ENCODE data around the gene APBB1IP.
"Not testable (repeated sequence)": the region's sequence is repeated elsewhere in the genome, so short reads cannot be mapped to it uniquely, and the experiment has no call there.

The APBB1IP gene

GRCh38 chr10:26472492-26472778, 34.3 kb downstream of the APBB1IP start:
- no peaks in the 10 kb centered on the region for H3K36me3 ChIP-seq (ENCODE audit: control insufficient read depth, insufficient read depth, low read length)
- H3K4me2 ChIP-seq (ENCODE audit: low read length): no peak overlapping the region
- no peaks in the 10 kb centered on the region for H3K27me3 ChIP-seq (ENCODE audit: control insufficient read depth, insufficient read depth, low read length)
- no peak overlapping the region for H3K27ac ChIP-seq
- H3K79me2 ChIP-seq: no peaks in the 10 kb centered on the region
- no peaks in the 10 kb centered on the region for H3K9me3 ChIP-seq (ENCODE audit: control insufficient read depth, low read length)
- no peak overlapping the region for H3K4me3 ChIP-seq (ENCODE audit: low read depth, low read length)
- H3K9ac ChIP-seq: no peak overlapping the region
- no peak overlapping the region for H2AFZ ChIP-seq
- no peak for TF ChIP-seq CTCF (IDR thresholded peaks at IDR 0.05)
- no peaks in the 10 kb centered on the region for H3K4me1 ChIP-seq

- H3K27ac ChIP-seq: no peak overlapping the region
- H3K27me3 ChIP-seq (ENCODE audit: control insufficient read depth, insufficient read depth, low read length): no peaks in the 10 kb centered on the region
- no peak overlapping the region for H2AFZ ChIP-seq
- no peaks in the 10 kb centered on the region for H3K4me1 ChIP-seq
- no peaks in the 10 kb centered on the region for H3K9me3 ChIP-seq (ENCODE audit: control insufficient read depth, low read length)
- H3K79me2 ChIP-seq: no peaks in the 10 kb centered on the region
- H3K9ac ChIP-seq: no peak overlapping the region
- H3K4me2 ChIP-seq (ENCODE audit: low read length): no peak overlapping the region
- no peak for TF ChIP-seq CTCF (IDR thresholded peaks at IDR 0.05)
- no peaks in the 10 kb centered on the region for H3K36me3 ChIP-seq (ENCODE audit: control insufficient read depth, insufficient read depth, low read length)
- no peak overlapping the region for H3K4me3 ChIP-seq (ENCODE audit: low read depth, low read length)
Observed at GRCh38 chr10:26474026-26474425, 35.9 kb downstream of the APBB1IP start.

GRCh38 chr10:26474845-26475244, 36.7 kb downstream of the APBB1IP start:
- H3K4me2 ChIP-seq (ENCODE audit: low read length); H3K36me3 ChIP-seq (ENCODE audit: control insufficient read depth, insufficient read depth, low read length); H3K9me3 ChIP-seq (ENCODE audit: control insufficient read depth, low read length); H3K4me1 ChIP-seq; H3K9ac ChIP-seq; H3K79me2 ChIP-seq; H3K27ac ChIP-seq; H2AFZ ChIP-seq; H3K27me3 ChIP-seq (ENCODE audit: control insufficient read depth, insufficient read depth, low read length); H3K4me3 ChIP-seq (ENCODE audit: low read depth, low read length): not testable (repeated sequence)

GRCh38 chr10:26475386-26475785, 37.2 kb downstream of the APBB1IP start:
- Histone ChIP-seq H3K27ac (no peak overlapping the region), H3K4me2 (ENCODE audit: low read length) (no peak overlapping the region), H3K27me3 (ENCODE audit: control insufficient read depth, insufficient read depth, low read length) (no peaks in the 10 kb centered on the region), H3K79me2 (no peaks in the 10 kb centered on the region), H3K4me1 (no peaks in the 10 kb centered on the region), H3K4me3 (ENCODE audit: low read depth, low read length) (no peak overlapping the region), H2AFZ (no peak overlapping the region), H3K36me3 (ENCODE audit: control insufficient read depth, insufficient read depth, low read length) (no peaks in the 10 kb centered on the region), H3K9me3 (ENCODE audit: control insufficient read depth, low read length) (no peaks in the 10 kb centered on the region), H3K9ac (no peak overlapping the region)
- TF ChIP-seq CTCF (IDR thresholded peaks at IDR 0.05): no peak

GRCh38 chr10:26477501-26477900, 39.4 kb downstream of the APBB1IP start:
- Histone ChIP-seq H3K36me3 (ENCODE audit: control insufficient read depth, insufficient read depth, low read length) (no peaks in the 10 kb centered on the region), H3K4me2 (ENCODE audit: low read length) (no peak overlapping the region), H3K79me2 (no peaks in the 10 kb centered on the region), H2AFZ (no peak overlapping the region), H3K9me3 (ENCODE audit: control insufficient read depth, low read length) (no peaks in the 10 kb centered on the region), H3K4me3 (ENCODE audit: low read depth, low read length) (no peak overlapping the region), H3K4me1 (no peaks in the 10 kb centered on the region), H3K27ac (no peak overlapping the region), H3K9ac (no peak overlapping the region), H3K27me3 (ENCODE audit: control insufficient read depth, insufficient read depth, low read length) (no peaks in the 10 kb centered on the region)
- TF ChIP-seq CTCF (IDR thresholded peaks at IDR 0.05): no peak
